ENCODE measurements around the gene EDN2.

Gene EDN2

GRCh38 chr1:41467673-41468072, 16.8 kb downstream of the EDN2 start:
- Histone ChIP-seq H3K4me3 (ENCODE audit: low read depth, low read length) (no peak overlapping the region), H3K9me3 (ENCODE audit: severe bottlenecking) (no peaks in the 10 kb centered on the region), H3K27me3 (ENCODE audit: insufficient read depth, low read depth, severe bottlenecking) (no peaks in the 10 kb centered on the region), H3K36me3 (no peaks in the 10 kb centered on the region; the same call in 1 of the 2 replicates), H3K27ac (no peak overlapping the region)
- no peak for DNase-seq
- no peak for TF ChIP-seq CTCF (IDR thresholded peaks at IDR 0.05; ENCODE audit: low read depth, low read length)

- H3K36me3 ChIP-seq = no peaks in the 10 kb centered on the region; the same call in 1 of the 2 replicates
- TF ChIP-seq CTCF (IDR thresholded peaks at IDR 0.05; ENCODE audit: low read depth, low read length) = no peak
- no peaks in the 10 kb centered on the region for H3K9me3 ChIP-seq (ENCODE audit: severe bottlenecking)
- DNase-seq = no peak
- H3K27me3 ChIP-seq (ENCODE audit: insufficient read depth, low read depth, severe bottlenecking) = no peaks in the 10 kb centered on the region
- no peak overlapping the region for H3K27ac ChIP-seq
- H3K4me3 ChIP-seq (ENCODE audit: low read depth, low read length) = no peak overlapping the region
Measured at GRCh38 chr1:41466146-41466545, 18.3 kb downstream of the EDN2 start.

GRCh38 chr1:41465741-41466140, 18.7 kb downstream of the EDN2 start:
- Histone ChIP-seq H3K27me3 (ENCODE audit: insufficient read depth, low read depth, severe bottlenecking) (no peaks in the 10 kb centered on the region), H3K9me3 (ENCODE audit: severe bottlenecking) (no peaks in the 10 kb centered on the region), H3K4me3 (ENCODE audit: low read depth, low read length) (no peak overlapping the region), H3K36me3 (no peaks in the 10 kb centered on the region; the same call in 1 of the 2 replicates), H3K27ac (no peak overlapping the region)
- DNase-seq = no peak
- TF ChIP-seq CTCF (IDR thresholded peaks at IDR 0.05; ENCODE audit: low read depth, low read length) = no peak

GRCh38 chr1:41464885-41465284, 19.6 kb downstream of the EDN2 start:
- Histone ChIP-seq H3K4me3 (ENCODE audit: low read depth, low read length) (no peak overlapping the region), H3K27ac (no peak overlapping the region), H3K36me3 (no peaks in the 10 kb centered on the region; the same call in 1 of the 2 replicates), H3K27me3 (ENCODE audit: insufficient read depth, low read depth, severe bottlenecking) (no peaks in the 10 kb centered on the region), H3K9me3 (ENCODE audit: severe bottlenecking) (no peaks in the 10 kb centered on the region)
- DNase-seq = no peak
- no peak for TF ChIP-seq CTCF (IDR thresholded peaks at IDR 0.05; ENCODE audit: low read depth, low read length)

- TF ChIP-seq CTCF (IDR thresholded peaks at IDR 0.05; ENCODE audit: low read depth, low read length) = no peak
- no peak overlapping the region for H3K4me3 ChIP-seq (ENCODE audit: low read depth, low read length)
- H3K9me3 ChIP-seq (ENCODE audit: severe bottlenecking) = no peaks in the 10 kb centered on the region
- DNase-seq = no peak
- no peaks in the 10 kb centered on the region; the same call in 1 of the 2 replicates for H3K36me3 ChIP-seq
- H3K27me3 ChIP-seq (ENCODE audit: insufficient read depth, low read depth, severe bottlenecking) = no peaks in the 10 kb centered on the region
- no peak overlapping the region; the same call in 1 of the 2 replicates for H3K27ac ChIP-seq
Measured at GRCh38 chr1:41463516-41463915, 21.0 kb downstream of the EDN2 start.

GRCh38 chr1:41462680-41463004, 21.8 kb downstream of the EDN2 start:
- no peak for DNase-seq
- Histone ChIP-seq H3K9me3 (ENCODE audit: severe bottlenecking) (no peaks in the 10 kb centered on the region), H3K27ac (no peak overlapping the region), H3K27me3 (ENCODE audit: insufficient read depth, low read depth, severe bottlenecking) (no peaks in the 10 kb centered on the region), H3K4me3 (ENCODE audit: low read depth, low read length) (no peak overlapping the region), H3K36me3 (no peaks in the 10 kb centered on the region; the same call in 1 of the 2 replicates)
- no peak for TF ChIP-seq CTCF (IDR thresholded peaks at IDR 0.05; ENCODE audit: low read depth, low read length)

Measured in WERI-Rb-1 (cell line).